Gastroesophageal sphincter (tissue), 4 donors: Measurements from ENCODE around the gene EXOC3L2. TPM values are rescaled to one million over a fixed set of nuclear protein-coding genes. Genes with fewer than 3 reads are reported as not detected.

Experiments used
- ATAC-seq: fragments of 150-250 bp; one replicate; pipeline ENCODE4 v1.9.1; 2016; ENCODE audit warnings: mild to moderate bottlenecking, moderate library complexity
- H3K27ac ChIP-seq, 4 donors: fragments of 200-600 bp; sonication (generic) in 3 of 4; 1 replicate in 3 of 4; 2 replicates in 1 of 4; pipeline ENCODE4 v1.5.1; 2016 to 2019
- H3K27me3 ChIP-seq: fragments of 200-600 bp; sonication (generic); one replicate; pipeline ENCODE4 v1.5.1; 2019
- H3K36me3 ChIP-seq, 2 donors: fragments of 200-600 bp; sonication (generic); one replicate each; pipeline ENCODE4 v1.5.1; 2019; ENCODE audit warnings: control low read depth in 1 of 2
- H3K4me1 ChIP-seq, 3 donors: fragments of 200-600 bp; sonication (generic); 1 replicate in 2 of 3; 2 replicates in 1 of 3; pipeline ENCODE4 v1.5.1; 2016 to 2019; ENCODE audit warnings: control low read depth in 2 of 3
- H3K4me3 ChIP-seq, 2 donors: fragments of 200-600 bp; sonication (generic); one replicate each; pipeline ENCODE4 v1.5.1; 2019; ENCODE audit warnings: mild to moderate bottlenecking in 1 of 2, moderate library complexity in 1 of 2
- H3K9me3 ChIP-seq, 3 donors: fragments of 200-600 bp; sonication (generic); one replicate each; pipeline ENCODE4 v1.5.1; 2017 to 2019; ENCODE audit warnings: control low read depth in 2 of 3
- EP300 ChIP-seq: sonication (generic); formaldehyde crosslinking; IDR thresholded peaks from one replicate; pipeline ENCODE4 v1.6.1; 2017; ENCODE audit warnings: antibody characterized with exemption, mild to moderate bottlenecking
- POLR2A ChIP-seq, 2 donors: fragments of 450-650 bp; IDR thresholded peaks; one replicate each; pipeline ENCODE4 v1.6.1; 2017; ENCODE audit warnings: antibody characterized with exemption in 2 of 2, mild to moderate bottlenecking in 2 of 2, moderate library complexity in 1 of 2
- POLR2AphosphoS5 ChIP-seq: sonication (generic); formaldehyde crosslinking; IDR thresholded peaks from one replicate; pipeline ENCODE4 v1.6.1; 2017; ENCODE audit warnings: antibody characterized with exemption
- WGBS, 2 donors: methylation state at CpG; one replicate each; pipeline ENCODE4 v1.1.5; 2018; ENCODE audit warnings: low coverage in 1 of 2; 5-methylcytosine and 5-hydroxymethylcytosine counted together
- total RNA-seq, 4 donors: library from RNA; depleted of rRNA; stranded (reverse); fragments of >200 nt; gene quantifications; one replicate each; pipeline ENCODE4 v1.1.0, GENCODE V29; 2016
- TF ChIP-seq, protein P1 (sequence below), 4 experiments: fragments of 200-600 bp in 2 of 4; fragments of 450-650 bp in 2 of 4; sonication (generic) in 1 of 4; IDR thresholded peaks; one replicate each; pipeline ENCODE4 v1.5.1; 2017 to 2019; ENCODE audit warnings: antibody characterized with exemption in 4 of 4, mild to moderate bottlenecking in 2 of 4, moderate library complexity in 2 of 4

The EXOC3L2 gene
- total RNA-seq, 4 donors from 2014 or later = 1.2 to 2.9 (median 2.0) TPM

DNA sequence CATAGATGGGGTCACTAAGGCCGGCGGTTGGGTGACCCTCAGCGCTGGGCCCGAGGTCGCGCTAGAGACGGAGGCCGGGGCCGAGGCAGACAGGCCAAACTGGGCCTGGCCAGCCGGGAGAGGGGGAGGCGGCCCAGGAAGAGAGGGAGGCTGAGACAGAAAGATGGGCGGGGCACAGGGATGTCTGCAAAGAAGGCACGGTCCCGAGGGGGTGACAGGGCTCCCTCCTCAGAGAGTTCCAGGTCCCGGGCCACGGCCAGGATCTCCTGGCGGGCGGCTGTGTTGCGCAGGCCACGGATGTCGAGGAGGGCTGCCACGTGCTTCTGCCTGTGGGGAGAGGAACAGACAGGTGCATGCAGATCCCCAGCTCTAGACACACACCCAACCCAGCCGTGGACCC, 32.2 kb downstream of the EXOC3L2 start:
- Histone ChIP-seq H3K27me3 (peaks cover 76% of the 10 kb centered on the region), H3K4me3 (no peak overlapping the region), H3K27ac (peak overlapping the region in 2 of 4 donors; percentile 24 to 38), H3K9me3 (no peaks in the 10 kb centered on the region), H3K36me3 (no peaks in the 10 kb centered on the region), H3K4me1 (peaks cover 0 to 27% (median 5%) of the 10 kb centered on the region in 3 donors)
- WGBS, 2 donors = 60 to 89% methylated on average over 3 of the region's 23 CpGs
- ATAC-seq = no peak
- TF ChIP-seq POLR2AphosphoS5 (no peak), EP300 (no peak), POLR2A (IDR thresholded peaks at IDR 0.05) (no peak)
- TF ChIP-seq, protein P1, sequence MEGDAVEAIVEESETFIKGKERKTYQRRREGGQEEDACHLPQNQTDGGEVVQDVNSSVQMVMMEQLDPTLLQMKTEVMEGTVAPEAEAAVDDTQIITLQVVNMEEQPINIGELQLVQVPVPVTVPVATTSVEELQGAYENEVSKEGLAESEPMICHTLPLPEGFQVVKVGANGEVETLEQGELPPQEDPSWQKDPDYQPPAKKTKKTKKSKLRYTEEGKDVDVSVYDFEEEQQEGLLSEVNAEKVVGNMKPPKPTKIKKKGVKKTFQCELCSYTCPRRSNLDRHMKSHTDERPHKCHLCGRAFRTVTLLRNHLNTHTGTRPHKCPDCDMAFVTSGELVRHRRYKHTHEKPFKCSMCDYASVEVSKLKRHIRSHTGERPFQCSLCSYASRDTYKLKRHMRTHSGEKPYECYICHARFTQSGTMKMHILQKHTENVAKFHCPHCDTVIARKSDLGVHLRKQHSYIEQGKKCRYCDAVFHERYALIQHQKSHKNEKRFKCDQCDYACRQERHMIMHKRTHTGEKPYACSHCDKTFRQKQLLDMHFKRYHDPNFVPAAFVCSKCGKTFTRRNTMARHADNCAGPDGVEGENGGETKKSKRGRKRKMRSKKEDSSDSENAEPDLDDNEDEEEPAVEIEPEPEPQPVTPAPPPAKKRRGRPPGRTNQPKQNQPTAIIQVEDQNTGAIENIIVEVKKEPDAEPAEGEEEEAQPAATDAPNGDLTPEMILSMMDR (IDR thresholded peaks at IDR 0.05) = no peak

DNA sequence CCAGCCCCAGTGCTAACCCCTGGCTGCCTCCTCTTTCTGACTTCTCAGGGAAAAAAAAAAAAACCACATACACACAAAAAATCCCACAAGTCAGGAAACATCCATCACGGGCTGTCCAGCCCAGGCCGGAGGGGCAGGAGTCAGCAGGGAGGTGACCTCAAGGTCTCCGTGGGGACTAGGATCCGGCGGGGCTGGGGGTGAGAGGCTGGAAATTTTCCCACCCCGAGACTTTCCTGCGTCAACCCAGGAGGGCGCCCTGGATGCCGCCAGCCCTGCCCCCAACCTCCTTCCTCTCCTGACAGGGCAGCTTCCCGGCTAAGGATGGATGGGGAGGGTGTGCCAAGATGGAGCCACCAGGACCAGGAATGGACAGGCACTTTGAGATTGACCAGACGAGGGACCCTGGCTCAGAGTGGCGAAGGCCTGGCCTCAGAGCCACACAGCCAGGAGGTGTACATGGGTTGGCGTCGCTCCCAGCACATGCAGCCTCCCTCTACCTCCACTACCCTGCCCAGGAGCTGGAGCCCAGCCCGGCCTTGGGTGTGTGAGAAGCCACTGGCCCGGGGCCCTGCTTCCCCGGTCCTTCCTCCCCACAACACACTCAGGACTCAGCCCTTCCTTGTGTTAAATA, 33.3 kb downstream of the EXOC3L2 start:
- Histone ChIP-seq H3K4me1 (peaks cover 0 to 19% (median 5%) of the 10 kb centered on the region in 3 donors), H3K27me3 (peaks cover 64% of the 10 kb centered on the region), H3K4me3 (no peak overlapping the region), H3K36me3 (no peaks in the 10 kb centered on the region), H3K27ac (peak overlapping the region in 2 of 4 donors; percentile 11 to 40), H3K9me3 (no peaks in the 10 kb centered on the region)
- peak; percentile 77 for ATAC-seq
- 10 to 14% methylated on average over 2 to 10 of the region's 17 CpGs for WGBS, 2 donors
- TF ChIP-seq POLR2AphosphoS5 (no peak), EP300 (no peak), POLR2A (IDR thresholded peaks at IDR 0.05) (no peak)
- TF ChIP-seq, protein P1 (IDR thresholded peaks at IDR 0.05) = no peak

DNA sequence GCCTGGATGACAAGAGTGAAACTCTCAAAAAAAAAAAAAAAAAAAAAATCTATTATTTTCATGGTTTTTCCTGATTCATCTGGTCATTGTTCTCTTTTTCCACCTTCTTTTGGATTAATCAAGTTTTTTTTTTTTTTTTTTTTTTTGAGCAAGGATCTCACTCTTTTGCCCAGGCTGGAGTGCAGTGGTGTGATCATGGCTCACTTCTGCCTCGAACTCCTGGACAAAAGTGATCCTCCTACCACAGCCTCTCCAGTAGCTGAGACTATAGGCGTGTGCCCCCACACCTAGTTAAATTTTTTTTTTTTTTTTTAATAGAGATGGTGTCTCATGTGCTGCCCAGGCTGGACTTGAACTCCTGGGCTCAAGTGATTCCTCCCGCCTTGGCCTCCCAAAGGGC, 38.9 kb downstream of the EXOC3L2 start:
- 86% methylated on average over 2 of the region's 3 CpGs; no CpG with 5 or more reads in 1 of the 2 donors for WGBS, 2 donors
- Histone ChIP-seq H3K4me3 (no peak overlapping the region), H3K9me3 (no peaks in the 10 kb centered on the region), H3K27me3 (peaks cover 11% of the 10 kb centered on the region), H3K36me3 (no peaks in the 10 kb centered on the region), H3K4me1 (no peaks in the 10 kb centered on the region), H3K27ac (no peak overlapping the region)
- no peak for ATAC-seq
- TF ChIP-seq, protein P1 (IDR thresholded peaks at IDR 0.05) = no peak
- TF ChIP-seq EP300 = no peak
- no peak for TF ChIP-seq POLR2A (IDR thresholded peaks at IDR 0.05)
- TF ChIP-seq POLR2AphosphoS5 = no peak

DNA sequence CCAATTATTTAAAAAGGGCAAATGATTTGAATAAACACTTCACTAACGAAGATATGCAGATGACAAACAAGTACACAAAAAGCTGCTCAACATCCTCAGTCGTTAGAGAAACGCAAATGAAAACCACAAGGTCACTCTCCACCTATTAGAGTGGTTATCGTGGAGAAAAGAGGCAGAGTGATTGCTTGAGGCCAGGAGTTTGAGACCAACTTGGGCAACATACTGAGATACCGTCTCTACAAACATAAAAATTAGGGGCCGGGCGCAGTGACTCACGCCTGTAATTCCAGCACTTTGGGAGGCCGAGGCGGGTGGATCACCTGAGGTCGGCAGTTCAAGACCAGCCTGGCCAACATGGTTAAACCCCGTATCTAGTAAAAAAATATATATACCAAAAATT, 39.4 kb downstream of the EXOC3L2 start:
- H3K27me3 ChIP-seq = peaks cover 6% of the 10 kb centered on the region
- no peak overlapping the region for H3K4me3 ChIP-seq
- WGBS, 2 donors = 75 to 87% methylated on average over 6 to 12 of the region's 12 CpGs
- TF ChIP-seq POLR2AphosphoS5 (no peak), POLR2A (IDR thresholded peaks at IDR 0.05) (no peak), EP300 (no peak)
- TF ChIP-seq, protein P1 (IDR thresholded peaks at IDR 0.05) = no peak
- no peaks in the 10 kb centered on the region for H3K4me1 ChIP-seq
- H3K27ac ChIP-seq = no peak overlapping the region
- no peaks in the 10 kb centered on the region for H3K9me3 ChIP-seq
- no peaks in the 10 kb centered on the region for H3K36me3 ChIP-seq
- no peak for ATAC-seq

DNA sequence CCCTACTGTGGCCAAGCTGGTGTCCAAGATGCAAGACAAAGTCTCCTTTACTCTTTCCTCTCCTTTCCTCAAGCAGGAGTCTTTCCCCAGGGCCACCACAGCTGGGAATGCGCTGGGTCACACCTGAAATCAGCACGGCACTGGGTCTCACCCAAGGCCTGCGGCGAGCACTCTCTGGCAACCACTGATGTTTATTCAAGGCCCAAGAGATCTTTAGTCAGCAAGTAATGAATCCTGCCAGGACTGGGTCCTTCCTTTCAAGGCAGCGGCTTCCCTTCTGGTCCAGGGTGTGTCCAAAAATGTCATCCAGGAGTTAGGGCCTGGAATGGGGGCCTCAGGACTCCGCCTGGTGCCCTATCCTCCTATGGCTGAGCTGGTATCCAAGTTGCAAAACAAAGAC, 42.6 kb downstream of the EXOC3L2 start:
- H3K27ac ChIP-seq = no peak overlapping the region

More for the DNA sequence above, 42.6 kb downstream of the EXOC3L2 start:
- TF ChIP-seq EP300 (no peak), POLR2A (IDR thresholded peaks at IDR 0.05) (no peak), POLR2AphosphoS5 (no peak)
- TF ChIP-seq, protein P1 (IDR thresholded peaks at IDR 0.05) = no peak
- ATAC-seq = no peak
- 100% methylated on average over 1 of the region's 6 CpGs; no CpG with 5 or more reads in 1 of the 2 donors for WGBS, 2 donors
- no peaks in the 10 kb centered on the region for H3K9me3 ChIP-seq
- no peaks in the 10 kb centered on the region for H3K36me3 ChIP-seq
- no peaks in the 10 kb centered on the region for H3K4me1 ChIP-seq
- H3K4me3 ChIP-seq = no peak overlapping the region
- no peaks in the 10 kb centered on the region for H3K27me3 ChIP-seq
